ENCODE measurements around the gene NRM. TPM values are rescaled to one million over a fixed set of nuclear protein-coding genes. Genes with fewer than 3 reads are reported as not detected.
A peak's percentile ranks its signal among the peaks of the same experiment; 100 is the strongest.

NRM gene
- total RNA-seq, 4 donors from 2014 or later = 3.0 to 8.2 (median 6.0) TPM

- no peak for ATAC-seq
- TF ChIP-seq POLR2A (IDR thresholded peaks at IDR 0.05) (no peak), CTCF (IDR thresholded peaks at IDR 0.05) (no peak), EP300 (IDR thresholded peaks at IDR 0.05) (no peak), POLR2AphosphoS5 (IDR thresholded peaks at IDR 0.05) (no peak)
- Histone ChIP-seq H3K4me3 (peak overlapping the region; percentile 91 to 92), H3K27ac (peak overlapping the region; percentile 92 to 100 (median 98)), H3K4me1 (peaks cover 5 to 85% (median 49%) of the 10 kb centered on the region in 3 donors), H3K27me3 (no peaks in the 10 kb centered on the region), H3K9me3 (no peaks in the 10 kb centered on the region), H3K36me3 (peaks cover 0 to 18% of the 10 kb centered on the region in 2 donors)
- 0% methylated on average over 5 of the region's 7 CpGs; no CpG with 5 or more reads in 1 of the 2 donors for WGBS, 2 donors (ENCODE audit: low coverage in 1 of 2)
These were observed 7.4 kb downstream of the NRM start for GRCh38 chr6:30683183-30683979.

DNA sequence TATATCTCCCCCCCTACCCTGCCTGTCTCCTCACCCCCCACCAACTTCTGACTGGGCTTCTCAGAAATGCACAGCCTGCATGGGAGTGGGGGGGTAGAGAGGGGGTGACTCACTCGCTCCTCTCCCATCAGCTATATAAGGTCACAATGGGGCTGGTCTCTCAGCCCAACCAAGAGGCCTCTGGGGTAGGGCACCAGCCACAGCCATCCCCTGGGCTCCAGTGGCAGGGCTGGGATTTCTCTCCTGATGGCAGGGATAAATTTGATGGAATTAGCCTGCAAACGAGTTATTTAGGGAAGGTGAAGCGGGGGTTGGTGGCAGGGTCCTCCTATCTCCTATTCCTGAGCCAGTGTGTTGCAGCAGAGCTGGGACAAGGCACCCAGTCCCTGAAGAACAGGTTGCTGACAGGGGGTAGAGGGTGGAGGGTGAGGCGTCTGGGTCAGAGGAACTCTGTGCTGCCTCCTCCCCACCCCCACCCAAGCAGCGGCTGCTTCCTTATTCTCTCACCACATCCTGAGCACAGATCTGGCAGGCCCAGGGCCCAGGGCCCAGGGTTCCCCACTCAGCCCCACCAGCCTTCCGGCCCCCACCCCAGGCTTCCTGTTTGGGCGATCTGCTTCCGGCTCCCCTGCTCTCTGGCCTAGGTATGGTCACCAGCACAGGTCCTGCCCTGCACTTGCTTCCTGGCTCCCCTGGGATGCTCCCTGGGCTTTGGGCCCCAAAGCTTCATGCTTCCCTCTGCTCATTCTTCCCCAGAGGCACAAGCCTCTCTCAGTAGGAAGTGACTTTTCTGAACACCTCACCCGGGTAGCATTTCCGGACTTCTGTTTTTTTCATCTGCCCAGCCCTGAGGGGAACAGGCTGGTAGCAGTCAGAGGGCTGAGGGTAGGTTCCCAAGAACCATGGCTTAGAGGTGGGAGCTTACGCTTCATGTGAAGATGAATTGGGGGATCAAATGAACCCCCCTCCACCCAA is 8.4 kb downstream of the NRM start:
- Histone ChIP-seq H3K27me3 (no peaks in the 10 kb centered on the region), H3K27ac (peak overlapping the region; percentile 92 to 100 (median 98)), H3K9me3 (no peaks in the 10 kb centered on the region), H3K4me1 (peaks cover 5 to 81% (median 44%) of the 10 kb centered on the region in 3 donors), H3K4me3 (peak overlapping the region; percentile 91 to 92), H3K36me3 (peaks cover 0 to 28% of the 10 kb centered on the region in 2 donors)
- TF ChIP-seq CTCF (IDR thresholded peaks at IDR 0.05) (no peak), POLR2A (IDR thresholded peaks at IDR 0.05) (peak; percentile 34 to 72), EP300 (IDR thresholded peaks at IDR 0.05) (no peak), POLR2AphosphoS5 (IDR thresholded peaks at IDR 0.05) (peak; percentile 90)
- ATAC-seq = peak; percentile 76
- WGBS, 2 donors (ENCODE audit: low coverage in 1 of 2) = 9% methylated on average over 4 of the region's 11 CpGs; no CpG with 5 or more reads in 1 of the 2 donors

GRCh38 chr6:30681766-30682142 is 9.0 kb downstream of the NRM start:
- no peak for ATAC-seq
- Histone ChIP-seq H3K9me3 (no peaks in the 10 kb centered on the region), H3K27me3 (no peaks in the 10 kb centered on the region), H3K27ac (peak overlapping the region; percentile 92 to 100 (median 98)), H3K4me1 (peaks cover 5 to 81% (median 44%) of the 10 kb centered on the region in 3 donors), H3K4me3 (peak overlapping the region; percentile 91 to 92), H3K36me3 (peaks cover 0 to 35% of the 10 kb centered on the region in 2 donors)
- no peak for TF ChIP-seq CTCF (IDR thresholded peaks at IDR 0.05)
- no peak for TF ChIP-seq POLR2A (IDR thresholded peaks at IDR 0.05)
- no peak for TF ChIP-seq POLR2AphosphoS5 (IDR thresholded peaks at IDR 0.05)
- TF ChIP-seq EP300 (IDR thresholded peaks at IDR 0.05) = no peak
- 5 to 16% methylated on average over 3 to 4 of the region's 4 CpGs for WGBS, 2 donors (ENCODE audit: low coverage in 1 of 2)

DNA sequence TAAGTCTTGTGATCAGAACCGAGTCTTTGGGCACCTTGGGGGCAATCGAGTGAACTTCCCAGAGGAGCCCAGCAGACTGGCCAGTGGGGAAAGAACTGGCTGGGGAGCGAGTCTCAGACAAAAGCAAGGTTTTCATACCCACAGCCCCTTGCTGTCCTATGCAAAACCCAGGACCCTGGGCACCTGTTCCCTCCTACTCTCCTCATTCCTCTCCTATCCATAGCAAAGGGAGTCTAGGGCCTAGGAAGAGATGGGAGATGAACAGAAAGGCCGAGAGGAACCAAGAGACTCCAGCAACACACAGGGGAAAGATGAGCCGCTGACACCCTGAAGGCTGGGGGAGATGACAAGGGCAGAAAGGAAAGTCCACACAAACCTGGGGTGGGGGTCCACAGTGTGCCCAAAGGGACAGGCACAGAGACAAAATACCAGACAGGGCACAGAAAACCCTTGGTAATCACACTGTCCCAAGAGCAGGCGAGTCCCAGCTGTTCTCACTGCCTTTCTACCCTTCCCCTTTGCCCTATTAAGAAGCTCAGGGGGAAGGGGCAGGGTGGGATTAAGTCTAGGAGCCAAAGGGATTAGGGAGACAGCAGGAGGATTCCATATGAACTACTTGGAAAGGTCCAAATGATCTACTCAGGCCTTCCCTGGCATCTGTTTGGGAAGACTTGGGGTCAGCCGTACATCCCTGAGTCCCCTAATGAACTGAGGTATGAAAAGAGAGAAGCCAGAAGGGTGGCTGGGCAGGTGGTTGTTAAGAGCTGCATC is 10.8 kb downstream of the NRM start:
- 29 to 53% methylated on average over 4 to 5 of the region's 7 CpGs for WGBS, 2 donors (ENCODE audit: low coverage in 1 of 2)
- Histone ChIP-seq H3K27me3 (no peaks in the 10 kb centered on the region), H3K27ac (peak overlapping the region; percentile 41 to 100 (median 80)), H3K4me1 (peaks cover 5 to 71% (median 38%) of the 10 kb centered on the region in 3 donors), H3K9me3 (no peaks in the 10 kb centered on the region), H3K36me3 (peaks cover 0 to 46% of the 10 kb centered on the region in 2 donors), H3K4me3 (peak overlapping the region in 1 of 2 donors; percentile 92)
- ATAC-seq = no peak
- TF ChIP-seq CTCF (IDR thresholded peaks at IDR 0.05) (no peak), EP300 (IDR thresholded peaks at IDR 0.05) (no peak), POLR2A (IDR thresholded peaks at IDR 0.05) (no peak)

Data from gastroesophageal sphincter (tissue), 4 donors.